Tibial artery (tissue), 4 donors: Measurements from ENCODE around the gene PMEPA1.

ENCODE experiments used
- DNase-seq, 2 donors: peaks; one replicate each; pipeline ENCODE4 v3.0.0-alpha.2; 2019
- H3K27ac ChIP-seq, 2 donors: fragments of 200-600 bp; sonication (generic) in 1 of 2; 1 replicate in 1 of 2; 2 replicates in 1 of 2; pipeline ENCODE4 v1.5.1; 2018 to 2019; ENCODE audit warnings: mild to moderate bottlenecking in 1 of 2
- H3K27me3 ChIP-seq, 2 donors: fragments of 200-600 bp; sonication (generic) in 1 of 2; one replicate each; pipeline versions ENCODE4 v1.5.1 to v1.6.0; 2016 to 2019
- H3K36me3 ChIP-seq, 3 donors: fragments of 200-600 bp; sonication (generic) in 2 of 3; one replicate each; pipeline ENCODE4 v1.5.1; 2016 to 2019; ENCODE audit warnings: mild to moderate bottlenecking in 2 of 3
- H3K4me1 ChIP-seq, 4 donors: fragments of 200-600 bp; sonication (generic) in 2 of 4; 1 replicate in 3 of 4; 2 replicates in 1 of 4; pipeline ENCODE4 v1.5.1; 2016 to 2019
- H3K4me3 ChIP-seq, 2 donors: fragments of 200-600 bp; sonication (generic) in 1 of 2; 1 replicate in 1 of 2; 2 replicates in 1 of 2; pipeline ENCODE4 v1.5.1; 2018 to 2019; ENCODE audit warnings: mild to moderate bottlenecking in 2 of 2
- H3K9me3 ChIP-seq, 3 donors: fragments of 200-600 bp; sonication (generic) in 1 of 3; one replicate each; pipeline ENCODE4 v1.5.1; 2016 to 2019
- CTCF ChIP-seq, 2 experiments: fragments of 200-600 bp in 1 of 2; fragments of 450-650 bp in 1 of 2; IDR thresholded peaks; one replicate each; pipeline ENCODE4 v1.5.1; 2017 to 2019; ENCODE audit warnings: antibody characterized with exemption in 2 of 2, mild to moderate bottlenecking in 1 of 2, moderate library complexity in 1 of 2
- intact Hi-C: fragments of 100-400 bp; cut with DNase I; formaldehyde crosslinking; loops from one replicate; pipeline ENCODE4 v1.15.0; 2023; ENCODE audit warnings: low total_unique reads

Gene PMEPA1

GRCh38 chr20:57754190-57754589 lies 44.4 kb upstream of the PMEPA1 start:
- DNase-seq = no peak
- intact Hi-C loops = loop anchor here (10.0 kb wide), 1 partner anchor 431 kb away; no protein-coding TSS in a partner anchor
- TF ChIP-seq CTCF (IDR thresholded peaks at IDR 0.05) = no peak
- Histone ChIP-seq H3K4me3 (no peak overlapping the region), H3K4me1 (peaks cover 4 to 11% (median 7%) of the 10 kb centered on the region in 4 donors), H3K27me3 (no peaks in the 10 kb centered on the region), H3K9me3 (peaks cover 0 to 4% (median 0%) of the 10 kb centered on the region in 3 donors), H3K36me3 (no peaks in the 10 kb centered on the region), H3K27ac (no peak overlapping the region)

- H3K27me3 ChIP-seq = no peaks in the 10 kb centered on the region
- peaks cover 0 to 4% (median 0%) of the 10 kb centered on the region in 3 donors for H3K9me3 ChIP-seq
- intact Hi-C loops = loop anchor here (10.0 kb wide), 1 partner anchor 431 kb away; no protein-coding TSS in a partner anchor
- peaks cover 8 to 18% (median 10%) of the 10 kb centered on the region in 4 donors for H3K4me1 ChIP-seq
- no peak overlapping the region for H3K27ac ChIP-seq
- H3K4me3 ChIP-seq = no peak overlapping the region
- no peak for TF ChIP-seq CTCF (IDR thresholded peaks at IDR 0.05)
- peak; percentile 6 to 48 for DNase-seq
- H3K36me3 ChIP-seq = no peaks in the 10 kb centered on the region
These were observed 43.7 kb upstream of the PMEPA1 start for GRCh38 chr20:57753332-57754164.

- intact Hi-C loops = loop anchor here (10.0 kb wide), 1 partner anchor 433 kb away; no protein-coding TSS in a partner anchor
- Histone ChIP-seq H3K36me3 (no peaks in the 10 kb centered on the region), H3K27me3 (no peaks in the 10 kb centered on the region), H3K9me3 (no peaks in the 10 kb centered on the region), H3K4me1 (peaks cover 8 to 29% (median 27%) of the 10 kb centered on the region in 4 donors), H3K4me3 (no peak overlapping the region), H3K27ac (no peak overlapping the region)
- DNase-seq = peak in 1 of 2 donors; percentile 7
- no peak for TF ChIP-seq CTCF (IDR thresholded peaks at IDR 0.05)
These were observed 41.6 kb upstream of the PMEPA1 start for GRCh38 chr20:57751411-57751810.

- H3K27me3 ChIP-seq = no peaks in the 10 kb centered on the region
- no peak for DNase-seq
- H3K27ac ChIP-seq = peak overlapping the region; percentile 87 to 93
- no peaks in the 10 kb centered on the region for H3K36me3 ChIP-seq
- intact Hi-C loops = loop anchor here (5.0 to 10.0 kb wide), 2 partner anchors 38 to 435 kb away; partner anchors contain the start of gene PMEPA1
- no peak for TF ChIP-seq CTCF (IDR thresholded peaks at IDR 0.05)
- no peak overlapping the region for H3K4me3 ChIP-seq
- H3K9me3 ChIP-seq = no peaks in the 10 kb centered on the region
- H3K4me1 ChIP-seq = peaks cover 8 to 29% (median 26%) of the 10 kb centered on the region in 4 donors
These were observed 40.1 kb upstream of the PMEPA1 start for GRCh38 chr20:57749869-57750268.

DNA sequence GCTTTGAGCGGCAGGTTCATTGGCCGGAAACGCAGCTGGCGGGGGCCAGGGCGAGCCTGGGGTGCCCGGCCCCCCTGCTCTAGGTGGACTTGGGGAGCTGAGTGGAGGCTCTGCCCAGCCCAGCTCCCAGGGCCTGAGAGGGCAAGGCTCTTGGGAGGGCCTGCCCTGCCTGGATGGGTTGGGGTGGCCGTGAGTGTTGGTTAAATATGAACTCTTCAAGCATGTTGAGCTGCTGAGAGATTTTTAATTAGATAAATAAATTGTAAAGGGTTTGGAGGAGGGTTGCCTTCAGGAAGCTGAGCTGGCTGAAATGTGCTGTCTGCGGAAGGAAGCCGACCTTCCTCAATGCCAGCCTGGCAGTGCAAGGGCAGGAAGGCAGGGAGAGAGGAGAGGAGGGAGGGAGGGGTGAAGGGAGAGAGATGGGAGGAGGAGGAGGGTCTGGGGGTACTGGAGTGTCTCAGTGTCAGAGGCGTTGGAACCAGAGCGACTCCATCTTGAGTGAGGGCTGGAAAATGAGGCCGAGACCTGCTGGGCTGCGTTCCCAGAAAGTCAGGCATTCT lies 39.4 kb upstream of the PMEPA1 start:
- Histone ChIP-seq H3K27me3 (no peaks in the 10 kb centered on the region), H3K4me3 (peak overlapping the region; percentile 32 to 53), H3K27ac (peak overlapping the region; percentile 87 to 93), H3K4me1 (peaks cover 8 to 29% (median 26%) of the 10 kb centered on the region in 4 donors), H3K9me3 (no peaks in the 10 kb centered on the region), H3K36me3 (no peaks in the 10 kb centered on the region)
- TF ChIP-seq CTCF (IDR thresholded peaks at IDR 0.05) = no peak
- intact Hi-C loops = loop anchor here (5.0 kb wide), 1 partner anchor 37 kb away; the partner anchor contains the start of gene PMEPA1
- DNase-seq = peak in 1 of 2 donors; percentile 28
